ENCODE measurements around the gene NALF2. TPM values are rescaled to one million over a fixed set of nuclear protein-coding genes. Genes with fewer than 3 reads are reported as not detected.

The NALF2 gene
- total RNA-seq, 2 experiments from 2014 or later: not detected

- CTCF ChIA-PET: no interaction called here
- H3K36me3 ChIP-seq (ENCODE audit: insufficient read depth, low read length): no peaks in the 10 kb centered on the region
Observed at GRCh38 chrX:69493766-69494165, 10.4 kb upstream of the NALF2 start.

GRCh38 chrX:69496183-69496582, 7.9 kb upstream of the NALF2 start:
- no peak overlapping the region for H3K27ac Mint-ChIP-seq
- ChIA-PET CTCF (no interaction called here), POLR2A (no interaction called here)
- H3K4me1 ChIP-seq (ENCODE audit: insufficient read depth, low read length): no peaks in the 10 kb centered on the region
- no peaks in the 10 kb centered on the region for H3K4me1 Mint-ChIP-seq (ENCODE audit: low read depth)
- H3K36me3 Mint-ChIP-seq (ENCODE audit: low read depth): no peaks in the 10 kb centered on the region
- no peak overlapping the region for H3K4me3 Mint-ChIP-seq
- H3K36me3 ChIP-seq (ENCODE audit: insufficient read depth, low read length): no peaks in the 10 kb centered on the region
- peaks cover 0 to 5% of the 10 kb centered on the region in 2 experiments for H3K27me3 ChIP-seq (ENCODE audit: control insufficient read depth in 1 of 2, insufficient read depth in 2 of 2, low read length in 2 of 2)
- no peak overlapping the region for H3K4me3 ChIP-seq (ENCODE audit: low read length)
- no peaks in the 10 kb centered on the region for H3K9me3 ChIP-seq (ENCODE audit: control insufficient read depth in 1 of 2, insufficient read depth in 1 of 2, low read length in 2 of 2)
- H3K27me3 Mint-ChIP-seq: peaks cover 17% of the 10 kb centered on the region
- intact Hi-C loops (cut with DNase I, micrococcal nuclease): no loop called here
- ATAC-seq (ENCODE audit: poor library complexity) (no peak), DNase-seq (no peak)
- no peak for TF ChIP-seq CTCF (IDR thresholded peaks at IDR 0.05)
- no peaks in the 10 kb centered on the region for H3K9me3 Mint-ChIP-seq
- H3K27ac ChIP-seq (ENCODE audit: low read depth in 1 of 2, low read length in 2 of 2): no peak overlapping the region

More at GRCh38 chrX:69493766-69494165, 10.4 kb upstream of the NALF2 start:
- no peak overlapping the region for H3K4me3 Mint-ChIP-seq
- H3K4me1 ChIP-seq (ENCODE audit: insufficient read depth, low read length): no peaks in the 10 kb centered on the region
- no peak overlapping the region for H3K4me3 ChIP-seq (ENCODE audit: low read length)
- ATAC-seq (ENCODE audit: poor library complexity) (no peak), DNase-seq (no peak)
- intact Hi-C loops (cut with DNase I, micrococcal nuclease): loop anchor here in 1 of 2 experiments (5.0 kb wide), 1 partner anchor 604 kb away; no protein-coding TSS in a partner anchor
- no peaks in the 10 kb centered on the region for H3K4me1 Mint-ChIP-seq (ENCODE audit: low read depth)
- TF ChIP-seq CTCF (IDR thresholded peaks at IDR 0.05): no peak
- H3K36me3 Mint-ChIP-seq (ENCODE audit: low read depth): no peaks in the 10 kb centered on the region
- no peaks in the 10 kb centered on the region for H3K9me3 Mint-ChIP-seq
- H3K27me3 Mint-ChIP-seq: peaks cover 23% of the 10 kb centered on the region
- H3K27me3 ChIP-seq (ENCODE audit: control insufficient read depth in 1 of 2, insufficient read depth in 2 of 2, low read length in 2 of 2): peaks cover 0 to 9% of the 10 kb centered on the region in 2 experiments
- POLR2A ChIA-PET: no interaction called here
- no peak overlapping the region for H3K27ac ChIP-seq (ENCODE audit: low read depth in 1 of 2, low read length in 2 of 2)
- H3K27ac Mint-ChIP-seq: no peak overlapping the region
- no peaks in the 10 kb centered on the region for H3K9me3 ChIP-seq (ENCODE audit: control insufficient read depth in 1 of 2, insufficient read depth in 1 of 2, low read length in 2 of 2)

- no peaks in the 10 kb centered on the region for H3K36me3 Mint-ChIP-seq (ENCODE audit: low read depth)
- no peak overlapping the region for H3K27ac Mint-ChIP-seq
- POLR2A ChIA-PET: no interaction called here
- Histone ChIP-seq H3K27ac (ENCODE audit: low read depth in 1 of 2, low read length in 2 of 2) (no peak overlapping the region), H3K9me3 (ENCODE audit: control insufficient read depth in 1 of 2, insufficient read depth in 1 of 2, low read length in 2 of 2) (no peaks in the 10 kb centered on the region), H3K27me3 (ENCODE audit: control insufficient read depth in 1 of 2, insufficient read depth in 2 of 2, low read length in 2 of 2) (peaks cover 0 to 12% of the 10 kb centered on the region in 2 experiments), H3K4me1 (ENCODE audit: insufficient read depth, low read length) (peaks cover 3% of the 10 kb centered on the region), H3K36me3 (ENCODE audit: insufficient read depth, low read length) (no peaks in the 10 kb centered on the region), H3K4me3 (ENCODE audit: low read length) (no peak overlapping the region)
- CTCF ChIA-PET: no interaction called here
- no peaks in the 10 kb centered on the region for H3K9me3 Mint-ChIP-seq
- no peak overlapping the region for H3K4me3 Mint-ChIP-seq
- H3K27me3 Mint-ChIP-seq: peaks cover 17% of the 10 kb centered on the region
- no peaks in the 10 kb centered on the region for H3K4me1 Mint-ChIP-seq (ENCODE audit: low read depth)
- intact Hi-C loops (cut with DNase I, micrococcal nuclease): no loop called here
- TF ChIP-seq CTCF (IDR thresholded peaks at IDR 0.05): no peak
- ATAC-seq (ENCODE audit: poor library complexity) (no peak), DNase-seq (no peak)
Observed at GRCh38 chrX:69501429-69501828, 2.7 kb upstream of the NALF2 start.

All from CD4-positive, alpha-beta T cell (primary cell).